ENCODE measurements around the gene EPHA5.
"Not testable (repeated sequence)": the region's sequence is repeated elsewhere in the genome, so short reads cannot be mapped to it uniquely, and the experiment has no call there.

Gene EPHA5

DNA sequence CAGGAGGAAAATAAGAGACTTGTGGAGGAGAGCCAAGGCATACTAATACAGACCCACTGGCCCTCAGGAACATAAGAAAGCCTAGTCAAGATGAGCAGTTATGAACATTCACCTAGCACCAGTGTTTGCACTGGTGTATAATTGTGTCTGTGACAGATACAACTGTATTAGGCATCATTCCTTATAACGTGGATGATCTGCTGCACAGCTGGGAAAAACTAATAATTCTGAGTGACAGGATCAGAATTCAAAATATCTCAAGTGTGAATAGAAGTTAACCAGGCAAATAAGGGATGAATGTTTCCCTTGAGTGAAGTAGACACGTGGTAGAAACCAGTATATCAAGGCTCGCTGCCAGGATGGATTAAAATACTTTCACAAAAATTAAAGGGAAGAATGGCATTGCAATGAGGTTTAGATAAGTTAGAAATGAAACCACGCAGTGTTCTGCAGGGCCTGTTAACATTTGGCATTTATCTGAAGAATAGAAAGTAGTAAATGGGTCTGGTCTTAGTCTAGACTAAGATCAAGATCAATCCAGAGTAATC, 325.9 kb downstream of the EPHA5 start:
- peak; percentile 53 for DNase-seq

- DNase-seq, result no peak
Observed at GRCh38 chr4:65343342-65343741, 326.9 kb downstream of the EPHA5 start.

GRCh38 chr4:65341557-65341956, 328.7 kb downstream of the EPHA5 start:
- no peak for DNase-seq

DNA sequence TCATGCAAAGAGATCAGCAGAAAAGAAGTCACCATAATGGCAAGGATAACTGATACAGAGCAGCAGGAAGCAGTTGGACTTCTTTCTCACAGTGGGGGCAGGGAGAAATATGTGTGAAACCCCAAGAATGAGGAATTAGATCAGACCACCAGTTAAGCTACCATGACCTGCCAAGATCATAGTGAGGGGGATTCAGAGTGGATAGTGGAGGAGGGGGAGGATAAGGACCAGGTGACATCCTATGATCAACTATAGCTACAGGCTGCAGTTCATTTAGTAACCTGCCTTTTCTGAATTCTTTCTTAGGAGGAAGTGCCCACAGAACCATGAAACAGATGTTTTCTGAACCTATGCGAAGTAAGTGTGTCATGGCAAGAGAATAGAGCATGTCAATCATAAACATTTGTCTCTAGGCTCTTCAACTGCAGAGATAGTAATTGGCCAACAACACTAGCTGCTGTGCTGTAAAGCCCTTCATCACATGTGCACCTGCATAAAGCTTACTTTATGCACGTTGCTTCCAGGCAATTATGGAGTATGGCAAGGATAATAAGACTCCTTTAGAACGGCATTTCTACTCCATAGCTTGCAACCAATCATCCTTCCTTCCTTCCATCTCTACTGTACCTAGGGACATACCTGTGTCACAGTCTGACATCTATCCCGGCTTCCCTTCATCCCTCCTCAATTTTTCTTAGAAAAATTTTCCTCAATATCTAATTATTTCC, 329.7 kb downstream of the EPHA5 start:
- no peak for DNase-seq

DNA sequence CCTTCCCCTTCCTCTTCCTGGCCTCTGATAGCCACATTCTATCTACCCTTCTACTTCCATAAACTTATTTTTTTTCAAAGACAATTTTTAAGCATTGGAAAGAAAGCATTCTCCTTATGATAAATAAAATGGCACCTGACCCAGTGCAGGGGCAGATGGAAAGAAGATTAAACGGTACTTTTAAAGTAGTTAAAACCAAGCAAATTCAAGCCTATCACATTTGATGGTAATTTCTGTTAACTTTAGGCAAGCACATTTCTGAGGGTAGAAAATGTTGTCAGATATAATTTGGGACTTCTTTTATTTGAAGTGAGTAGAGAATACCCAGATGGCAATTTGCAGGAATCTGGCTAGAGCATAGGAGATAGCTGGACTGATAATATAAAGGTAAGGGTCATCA, 332.9 kb downstream of the EPHA5 start:
- no peak for DNase-seq

GRCh38 chr4:65336465-65336864, 333.8 kb downstream of the EPHA5 start:
- DNase-seq, result no peak

DNA sequence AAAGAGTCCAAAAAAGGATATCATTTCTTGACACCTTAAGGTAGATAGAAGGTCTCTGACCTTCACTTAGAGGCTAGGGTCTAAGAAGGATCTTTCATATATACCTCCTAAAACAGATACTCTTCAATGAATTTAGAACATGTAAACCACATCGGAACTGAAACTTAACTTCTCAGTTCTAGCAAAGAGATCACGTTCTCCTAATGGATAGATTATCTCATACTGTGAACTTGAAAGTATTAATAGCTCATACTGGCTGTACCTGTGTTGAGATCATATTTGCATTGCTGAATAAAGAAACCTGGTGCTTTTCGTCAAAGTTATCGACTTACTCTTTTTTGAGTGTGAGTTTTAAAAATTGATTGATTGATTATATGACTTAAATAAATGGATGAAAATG, 353.8 kb downstream of the EPHA5 start:
- DNase-seq, result no peak

DNA sequence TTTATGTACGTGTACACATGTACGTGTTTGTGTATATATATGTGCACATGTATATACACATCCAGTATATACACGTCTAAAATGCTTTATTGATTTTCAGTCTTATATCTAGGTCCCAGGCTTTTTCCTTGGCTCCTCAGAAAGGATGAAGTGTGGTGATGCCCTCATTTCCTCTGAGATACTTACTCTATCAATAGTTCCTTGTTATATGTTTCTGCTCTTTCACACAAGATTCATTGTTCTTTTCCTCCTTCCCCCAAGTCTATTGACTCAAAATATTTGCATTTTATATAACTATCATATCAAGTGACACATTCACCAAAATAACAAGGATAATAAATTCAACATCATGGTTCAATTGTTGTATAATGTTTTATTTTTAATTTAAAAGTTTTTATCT, 359.2 kb downstream of the EPHA5 start:
- peak; percentile 40 for DNase-seq

GRCh38 chr4:65310586-65310985, 359.7 kb downstream of the EPHA5 start:
- DNase-seq, result no peak

DNA sequence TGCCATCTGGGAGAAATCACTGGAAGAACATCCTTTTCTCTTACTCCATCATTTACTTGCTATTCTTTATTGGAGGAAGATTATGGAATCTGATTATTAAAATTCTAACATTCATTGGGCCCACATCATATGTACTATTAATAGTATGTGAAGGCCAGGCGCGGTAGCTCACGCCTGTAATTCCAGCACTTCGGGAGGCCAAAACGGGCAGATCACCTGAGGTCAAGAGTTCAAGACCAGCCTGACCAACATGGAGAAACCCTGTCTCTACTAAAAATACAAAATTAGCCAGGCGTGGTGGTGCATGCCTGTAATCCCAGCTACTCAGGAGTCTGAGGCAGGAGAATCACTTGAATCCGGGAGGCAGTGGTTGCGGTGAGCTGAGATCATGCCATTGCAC, 361.7 kb downstream of the EPHA5 start:
- DNase-seq, result not testable (repeated sequence)

- DNase-seq, result no peak
Observed at GRCh38 chr4:65302145-65302544, 368.1 kb downstream of the EPHA5 start.

- no peak for DNase-seq
Observed at GRCh38 chr4:65296246-65296645, 374.0 kb downstream of the EPHA5 start.

GRCh38 chr4:65287071-65287470, 383.2 kb downstream of the EPHA5 start:
- DNase-seq, result no peak

All from NCI-H1048 (cell line).